Kidney (tissue), 14 donors: ENCODE data around the gene DNAH6. TPM values are rescaled to one million over a fixed set of nuclear protein-coding genes. Genes with fewer than 3 reads are reported as not detected.
A peak's percentile ranks its signal among the peaks of the same experiment; 100 is the strongest.

Source experiments
- DNase-seq, 5 donors: peaks; one replicate each; pipeline ENCODE4 v3.0.0-alpha.2; 2013 to 2020
- FAIRE-seq: peaks from 2 replicates; lab custom pipeline; 2012; peaks lifted over from hg19 to GRCh38; lab: Jason Lieb, UNC
- H3K27ac ChIP-seq, 2 donors: one replicate each; pipeline ENCODE4 v1.7.0; 2013; ENCODE audit warnings: low read depth in 2 of 2, low read length in 2 of 2, inconsistent platforms in 1 of 2
- H3K27me3 ChIP-seq: one replicate; pipeline ENCODE4 v1.7.1; 2013; ENCODE audit warnings: low read length, inconsistent platforms; ENCODE audit not compliant: control insufficient read depth, insufficient read depth
- H3K36me3 ChIP-seq, 3 donors: one replicate each; pipeline versions ENCODE4 v1.7.0 to v1.7.1; 2013; ENCODE audit warnings: low read length in 3 of 3, control low read depth in 1 of 3, inconsistent platforms in 1 of 3; ENCODE audit not compliant: insufficient read depth in 3 of 3, control insufficient read depth in 2 of 3
- H3K4me1 ChIP-seq, 3 donors: one replicate each; pipeline versions ENCODE4 v1.7.0 to v1.7.1; 2013; ENCODE audit warnings: low read length in 3 of 3, inconsistent platforms in 1 of 3, low read depth in 1 of 3; ENCODE audit not compliant: control insufficient read depth in 2 of 3, insufficient read depth in 2 of 3
- H3K4me3 ChIP-seq, 3 donors: one replicate each; pipeline versions ENCODE4 v1.7.0 to v1.8.1; 2013; ENCODE audit warnings: low read length in 3 of 3, control low read depth in 1 of 3, inconsistent platforms in 1 of 3
- H3K9ac ChIP-seq, 3 donors: one replicate each; pipeline versions ENCODE4 v1.7.0 to v1.7.1; 2013; ENCODE audit warnings: low read length in 3 of 3, control low read depth in 1 of 3, inconsistent platforms in 1 of 3
- H3K9me3 ChIP-seq, 3 donors: one replicate each; pipeline versions ENCODE4 v1.7.0 to v1.7.1; 2013; ENCODE audit warnings: low read length in 3 of 3, control low read depth in 1 of 3, inconsistent platforms in 1 of 3; ENCODE audit not compliant: control insufficient read depth in 2 of 3, insufficient read depth in 1 of 3
- intact Hi-C: fragments of 100-400 bp; cut with DNase I; formaldehyde crosslinking; loops from one replicate; pipeline ENCODE4 v1.11.1; 2022
- polyA plus RNA-seq: library from polyadenylated mRNA; stranded (reverse); fragments of 350-450 nt; fragmentation: Illumina TruSeq; extraction: RNeasy Lipid Tissue Mini Kit (QIAGEN cat#74804); gene quantifications from one replicate; pipeline ENCODE4 v1.2.3, GENCODE V29; 2014; ENCODE audit warnings: low read depth, low replicate concordance; ENCODE audit not compliant: insufficient read depth
- total RNA-seq: library from RNA; stranded (reverse); fragmentation: NEBNext Ultra II Directional; extraction: Animal tissue kit (Norgen Biotek cat#: 25700); gene quantifications from one replicate; pipeline ENCODE4 v1.2.1, GENCODE V29; 2021
- TF ChIP-seq, protein P1 (sequence below): IDR thresholded peaks from 3 replicates; pipeline ENCODE4 v1.5.1; 2012; ENCODE audit warnings: mild to moderate bottlenecking, moderate library complexity, borderline replicate concordance; ENCODE audit not compliant: insufficient read depth; ENCODE audit errors: extremely low read depth
- donor health status: control.
- donor health status: control.
- donor health status: control.
- donor health status: control.
- donor health status: control.
- donor health status: DM: yes; HTN: yes; CAD: no.
- donor health status: Normal renal cell carcinoma (clear cell type).

Gene DNAH6
- total and polyA plus RNA-seq, 2 donors from 2014 or later: 0.34 to 4.6 TPM

DNA sequence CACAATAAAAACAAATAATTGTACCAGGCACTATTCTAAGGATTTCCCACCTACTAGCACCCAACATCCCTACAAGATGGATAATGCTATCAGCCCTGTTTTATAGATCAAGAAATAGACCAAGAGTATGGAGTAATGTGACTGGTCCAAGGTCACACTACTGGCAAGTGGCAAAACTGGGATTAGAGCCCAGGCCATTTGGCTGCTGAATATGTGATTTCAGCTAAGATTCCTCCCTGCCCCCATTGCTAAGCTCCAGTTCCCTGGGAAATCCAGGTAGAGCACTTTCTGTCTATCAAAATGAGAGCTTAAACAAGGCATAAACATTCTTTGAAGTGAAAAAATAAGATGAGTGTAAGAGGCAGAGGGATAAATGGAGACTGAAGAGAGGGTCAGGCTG is 157.8 kb downstream of the DNAH6 start:
- Histone ChIP-seq H3K27ac (no peak overlapping the region), H3K36me3 (peaks cover 0 to 3% (median 0%) of the 10 kb centered on the region in 3 donors), H3K9ac (no peak overlapping the region), H3K9me3 (no peaks in the 10 kb centered on the region), H3K27me3 (no peaks in the 10 kb centered on the region), H3K4me1 (no peaks in the 10 kb centered on the region), H3K4me3 (no peak overlapping the region)
- TF ChIP-seq, protein P1, sequence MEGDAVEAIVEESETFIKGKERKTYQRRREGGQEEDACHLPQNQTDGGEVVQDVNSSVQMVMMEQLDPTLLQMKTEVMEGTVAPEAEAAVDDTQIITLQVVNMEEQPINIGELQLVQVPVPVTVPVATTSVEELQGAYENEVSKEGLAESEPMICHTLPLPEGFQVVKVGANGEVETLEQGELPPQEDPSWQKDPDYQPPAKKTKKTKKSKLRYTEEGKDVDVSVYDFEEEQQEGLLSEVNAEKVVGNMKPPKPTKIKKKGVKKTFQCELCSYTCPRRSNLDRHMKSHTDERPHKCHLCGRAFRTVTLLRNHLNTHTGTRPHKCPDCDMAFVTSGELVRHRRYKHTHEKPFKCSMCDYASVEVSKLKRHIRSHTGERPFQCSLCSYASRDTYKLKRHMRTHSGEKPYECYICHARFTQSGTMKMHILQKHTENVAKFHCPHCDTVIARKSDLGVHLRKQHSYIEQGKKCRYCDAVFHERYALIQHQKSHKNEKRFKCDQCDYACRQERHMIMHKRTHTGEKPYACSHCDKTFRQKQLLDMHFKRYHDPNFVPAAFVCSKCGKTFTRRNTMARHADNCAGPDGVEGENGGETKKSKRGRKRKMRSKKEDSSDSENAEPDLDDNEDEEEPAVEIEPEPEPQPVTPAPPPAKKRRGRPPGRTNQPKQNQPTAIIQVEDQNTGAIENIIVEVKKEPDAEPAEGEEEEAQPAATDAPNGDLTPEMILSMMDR: no peak
- intact Hi-C loops: no loop called here
- no peak for DNase-seq
- FAIRE-seq: no peak

DNA sequence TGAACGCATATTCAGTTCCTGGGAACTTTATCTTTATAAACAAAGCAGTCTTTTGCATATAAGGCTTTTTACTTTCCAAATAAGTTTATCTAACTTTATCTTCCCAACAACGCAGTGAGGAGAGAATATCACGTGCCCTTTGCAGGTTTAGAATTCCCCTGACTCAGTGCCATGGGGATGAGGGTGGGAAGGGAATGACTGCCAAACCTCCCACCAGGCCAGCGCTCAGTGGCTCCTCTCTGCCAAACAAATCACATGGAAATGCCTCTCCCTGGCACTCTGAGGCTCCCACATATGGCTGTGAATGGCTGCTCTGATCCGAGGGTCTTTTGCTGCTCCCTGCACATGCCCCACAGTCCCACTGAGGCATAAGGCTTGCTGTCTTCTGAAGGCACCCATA is 158.3 kb downstream of the DNAH6 start:
- Histone ChIP-seq H3K9me3 (no peaks in the 10 kb centered on the region), H3K4me3 (no peak overlapping the region), H3K27me3 (no peaks in the 10 kb centered on the region), H3K4me1 (no peaks in the 10 kb centered on the region), H3K27ac (no peak overlapping the region), H3K9ac (no peak overlapping the region), H3K36me3 (no peaks in the 10 kb centered on the region)
- peak in 1 of 5 donors; percentile 23 for DNase-seq
- no peak for FAIRE-seq
- TF ChIP-seq, protein P1: no peak
- intact Hi-C loops: no loop called here

DNA sequence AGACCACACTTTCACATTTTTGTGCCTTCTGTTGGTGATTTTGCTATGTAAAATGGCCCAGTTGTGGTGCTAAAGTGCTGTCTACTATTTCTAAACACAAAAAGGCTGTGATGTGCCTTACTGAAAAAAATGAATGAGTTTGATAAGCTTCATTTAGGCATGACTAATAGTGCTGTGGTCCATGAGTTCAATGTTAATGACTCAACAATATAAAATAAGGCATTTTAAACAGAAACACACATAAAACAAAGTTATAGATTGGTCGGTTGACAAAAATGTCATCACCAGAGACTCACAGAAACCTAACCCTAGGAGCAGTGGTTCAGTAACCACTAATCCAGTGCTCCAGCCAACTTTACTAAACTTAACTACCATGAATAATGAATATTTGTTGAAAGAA is 160.0 kb downstream of the DNAH6 start:
- H3K4me1 ChIP-seq: no peaks in the 10 kb centered on the region
- intact Hi-C loops: no loop called here
- H3K27ac ChIP-seq: no peak overlapping the region
- no peaks in the 10 kb centered on the region for H3K36me3 ChIP-seq
- H3K27me3 ChIP-seq: no peaks in the 10 kb centered on the region
- no peak for FAIRE-seq
- no peak overlapping the region for H3K4me3 ChIP-seq
- TF ChIP-seq, protein P1: no peak
- no peak overlapping the region for H3K9ac ChIP-seq
- no peaks in the 10 kb centered on the region for H3K9me3 ChIP-seq
- DNase-seq: no peak

DNA sequence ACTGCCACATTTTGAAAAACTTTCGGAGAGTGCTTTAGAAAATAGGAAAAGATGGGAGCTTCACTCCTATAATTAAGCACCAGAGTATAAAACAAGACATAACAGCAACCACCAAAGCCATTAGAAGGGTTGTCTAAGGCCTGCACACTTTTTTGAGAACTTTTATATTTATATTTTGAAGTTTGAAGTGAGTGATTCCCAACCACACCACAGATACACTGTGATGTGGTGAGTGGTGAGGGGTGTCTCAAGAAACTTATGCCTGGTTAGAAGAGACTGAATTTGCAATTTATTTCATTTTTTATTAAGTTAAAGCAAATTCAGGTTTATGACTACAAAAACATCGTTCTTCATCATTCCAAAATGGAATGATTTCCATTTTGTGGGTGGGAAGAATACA is 161.9 kb downstream of the DNAH6 start:
- Histone ChIP-seq H3K27me3 (no peaks in the 10 kb centered on the region), H3K4me1 (no peaks in the 10 kb centered on the region), H3K36me3 (no peaks in the 10 kb centered on the region), H3K9me3 (no peaks in the 10 kb centered on the region), H3K27ac (no peak overlapping the region), H3K9ac (no peak overlapping the region), H3K4me3 (no peak overlapping the region)
- TF ChIP-seq, protein P1: no peak
- intact Hi-C loops: no loop called here
- no peak for DNase-seq
- no peak for FAIRE-seq
